K562 (cell line): ENCODE results near the gene LIPJ. TPM values are rescaled to one million over a fixed set of nuclear protein-coding genes. Genes with fewer than 3 reads are reported as not detected.

Experiments used
- ATAC-seq: fragments of 200-7000 bp; cut with Tn5 transposase; 3 replicates; pipeline ENCODE4 v1.9.1; 2020; ENCODE audit warnings: moderate library complexity
- BruUV-seq: library from RNA; stranded (reverse); fragments of 400-500 nt; replicated peaks from 2 replicates; lab custom pipeline; 2021; lab: Mats Ljungman, UMichigan
- CTCF ChIA-PET: fragments of 300-600 bp; formaldehyde crosslinking; extraction: SDS; loops from one replicate; lab custom pipeline; 2021; ENCODE audit warnings: low intra/inter-chr PET ratio; lab: Yijun Ruan, JAX
- POLR2A ChIA-PET: fragments of 300-600, 350-650 bp; sonication (Branson Sonifier 250); formaldehyde crosslinking; extraction: SDS; loops from one replicate; lab custom pipeline; 2021; ENCODE audit warnings: antibody characterized with exemption, inconsistent platforms; lab: Yijun Ruan, JAX
- DNase-seq, 4 experiments: peaks; one replicate each; pipeline versions ENCODE4 v3.0.0 to v3.0.0-alpha.2; 2011 to 2018; ENCODE audit warnings: low spot score in 3 of 4, mixed read lengths in 3 of 4; ENCODE audit errors: extremely low read depth in 1 of 4
- FAIRE-seq: peaks from 2 replicates; lab custom pipeline; 2011; peaks lifted over from hg19 to GRCh38; lab: Jason Lieb, UNC
- H2AFZ ChIP-seq: 2 replicates; pipeline ENCODE4 v1.6.0; 2011; ENCODE audit warnings: low read depth, low read length, control low read depth, inconsistent platforms
- H3K27ac ChIP-seq: fragments of 200-600 bp; 3 replicates; pipeline ENCODE4 v1.8.0; 2011; ENCODE audit warnings: low read depth, mild to moderate bottlenecking, control low read depth, inconsistent platforms, low read length, moderate library complexity, mixed read lengths; ENCODE audit errors: extremely low read depth
- H3K27me3 ChIP-seq, 2 experiments: fragments of 300-600 bp in 1 of 2; 2 replicates in 1 of 2; 3 replicates in 1 of 2; pipeline versions ENCODE4 v1.6.0 to v1.8.0; 2011; ENCODE audit warnings: inconsistent platforms in 2 of 2, low read length in 2 of 2, mild to moderate bottlenecking in 1 of 2, mixed read lengths in 1 of 2, moderate library complexity in 1 of 2; ENCODE audit not compliant: control insufficient read depth in 2 of 2, insufficient read depth in 2 of 2
- H3K36me3 ChIP-seq: fragments of 300-600 bp; 3 replicates; pipeline ENCODE4 v1.8.0; 2011; ENCODE audit warnings: mild to moderate bottlenecking, low read length, inconsistent platforms; ENCODE audit not compliant: control insufficient read depth, insufficient read depth
- H3K4me1 ChIP-seq, 2 experiments: fragments of 200-600 bp in 1 of 2; replicated peaks in 1 of 2; 2 replicates in 1 of 2; 3 replicates in 1 of 2; pipeline versions ENCODE4 v1.5.1 to v1.8.0; 2011; ENCODE audit warnings: inconsistent platforms in 2 of 2, low read length in 2 of 2, mild to moderate bottlenecking in 1 of 2, mixed read lengths in 1 of 2, moderate library complexity in 1 of 2; ENCODE audit not compliant: control insufficient read depth in 2 of 2, insufficient read depth in 2 of 2
- H3K4me2 ChIP-seq: 2 replicates; pipeline ENCODE4 v1.6.1; 2011; ENCODE audit warnings: low read length, control low read depth, inconsistent platforms, mixed read lengths; ENCODE audit not compliant: insufficient read depth
- H3K4me3 ChIP-seq: fragments of 200-600 bp; sonication (generic), shearing (Covaris generic); 2 replicates; pipeline ENCODE4 v1.5.1; 2016; ENCODE audit warnings: control low read depth, inconsistent platforms
- H3K79me2 ChIP-seq: fragments of 200-600 bp; 3 replicates; pipeline ENCODE4 v1.8.0; 2011; ENCODE audit warnings: low read length, inconsistent platforms; ENCODE audit not compliant: control insufficient read depth, insufficient read depth
- H3K9ac ChIP-seq, 2 experiments: 2 replicates each; pipeline versions ENCODE4 v1.6.0 to v1.6.1; 2011; ENCODE audit warnings: low read depth in 2 of 2, low read length in 2 of 2, control low read depth in 1 of 2, inconsistent platforms in 1 of 2, mild to moderate bottlenecking in 1 of 2, mixed read lengths in 1 of 2; ENCODE audit not compliant: insufficient read depth in 1 of 2
- H3K9me1 ChIP-seq: one replicate; pipeline ENCODE4 v1.6.0; 2011; ENCODE audit warnings: inconsistent platforms, mild to moderate bottlenecking, low read length, moderate library complexity; ENCODE audit not compliant: control insufficient read depth, insufficient read depth
- H3K9me3 ChIP-seq: replicated peaks from 2 replicates; pipeline ENCODE4 v1.5.1; 2011; ENCODE audit warnings: low read depth, low read length, inconsistent platforms; ENCODE audit not compliant: control insufficient read depth, insufficient read depth
- H4K20me1 ChIP-seq: replicated peaks from 2 replicates; pipeline ENCODE4 v1.6.1; 2011; ENCODE audit warnings: low read length, inconsistent platforms, mixed read lengths; ENCODE audit not compliant: control insufficient read depth, insufficient read depth
- CBX8 ChIP-seq: fragments of 200-600 bp; sonication (generic); IDR thresholded peaks from 2 replicates; pipeline ENCODE4 v1.6.1; 2012; ENCODE audit warnings: borderline replicate concordance, mixed run types, low read depth, mild to moderate bottlenecking, moderate library complexity, mixed read lengths, low read length, control low read depth, inconsistent platforms; ENCODE audit not compliant: poor library complexity, severe bottlenecking; ENCODE audit errors: extremely low read depth
- CHCHD3 ChIP-seq: fragments of 250-450 bp; sonication (Bioruptor Pico); IDR thresholded peaks from 2 replicates; pipeline ENCODE4 v2.1.2; 2022; ENCODE audit warnings: mild to moderate bottlenecking
- JUN ChIP-seq, 2 experiments: sonication (generic) in 1 of 2; formaldehyde crosslinking in 1 of 2; IDR thresholded peaks; 2 replicates each; pipeline versions ENCODE4 v1.6.1 to v1.8.0; 2012 to 2022; ENCODE audit warnings: borderline replicate concordance in 2 of 2, mild to moderate bottlenecking in 2 of 2, improper control_type of control experiment in 1 of 2, low read depth in 1 of 2, low read length in 1 of 2, missing genetic modification reagents in 1 of 2
- POLR2H ChIP-seq: IDR thresholded peaks from 2 replicates; pipeline ENCODE4 v1.6.1; 2016; ENCODE audit warnings: missing genetic modification characterization, low read depth, mild to moderate bottlenecking, control low read depth, missing compliant biosample characterization, moderate library complexity
- TRIM28 ChIP-seq: fragments of 450-650 bp; IDR thresholded peaks from 2 replicates; pipeline ENCODE4 v1.6.1; 2017
- ZBTB1 ChIP-seq: sonication (generic); formaldehyde crosslinking; IDR thresholded peaks from 2 replicates; pipeline ENCODE4 v1.8.1; 2023; ENCODE audit warnings: missing genetic modification reagents, low read depth, mild to moderate bottlenecking, borderline replicate concordance
- ZNF140 ChIP-seq: fragments of 250-450 bp; sonication (Bioruptor Pico); IDR thresholded peaks from 2 replicates; pipeline ENCODE4 v1.8.0; 2021; ENCODE audit warnings: moderate library complexity, mild to moderate bottlenecking, inconsistent platforms
- WGBS: fragments of 100-300 bp; shearing (Covaris generic); methylation state at CpG from one replicate; pipeline ENCODE4 v1.1.6; 2016; ENCODE audit warnings: low coverage, mixed read lengths; ENCODE audit not compliant: insufficient coverage; ENCODE audit errors: missing lambda C conversion rate; 5-methylcytosine and 5-hydroxymethylcytosine counted together
- in situ Hi-C: fragments of 300-500 bp; cut with MboI; formaldehyde crosslinking; loops from 4 replicates; pipeline ENCODE4 v1.15.0; 2018; ENCODE audit warnings: inconsistent platforms, mixed read lengths
- intact Hi-C: fragments of 100-400 bp; cut with micrococcal nuclease; formaldehyde crosslinking; loops from 2 replicates; pipeline ENCODE4 v1.14.2; 2022
- polyA plus RNA-seq, 8 experiments: library from polyadenylated mRNA; depleted of rRNA in 4 of 8; stranded (reverse) in 5 of 8; unstranded in 3 of 8; fragments of >200 nt; fragmentation: Nextera tagmentation in 2 of 8; fragmentation: Illumina TruSeq in 1 of 8; extraction: Ambion mirVana in 2 of 8; extraction: Trizol in 1 of 8; gene quantifications; 2 replicates each; pipeline versions ENCODE4 v1.2.1 to v1.2.3, GENCODE V29; 2011 to 2014; ENCODE audit warnings: inconsistent platforms in 1 of 8, missing spikeins in 1 of 8
- total RNA-seq, 7 experiments: library from RNA; depleted of rRNA in 6 of 7; stranded (reverse); fragments of >200 nt in 6 of 7; fragmentation: Illumina TruSeq in 2 of 7; extraction: Trizol in 2 of 7; gene quantifications; 2 replicates each; pipeline versions ENCODE4 v1.2.1 to v1.2.3, GENCODE V29; 2011 to 2021; ENCODE audit warnings: low replicate concordance in 1 of 7

The LIPJ gene
- total and polyA plus RNA-seq, 9 of the 15 experiments (the other 6 are each of a cell fraction or from before 2014, with no cell fraction given) = not detected

GRCh38 chr10:88617772-88618300 lies 31.3 kb downstream of the LIPJ start:
- no peaks in the 10 kb centered on the region for H3K27me3 ChIP-seq
- H3K4me2 ChIP-seq = no peak overlapping the region
- no peaks in the 10 kb centered on the region for H3K9me1 ChIP-seq
- no peak for DNase-seq
- CTCF ChIA-PET = no interaction called here
- no peaks in the 10 kb centered on the region for H3K4me1 ChIP-seq
- H3K36me3 ChIP-seq = no peaks in the 10 kb centered on the region
- no peak for ATAC-seq
- H4K20me1 ChIP-seq = no peaks in the 10 kb centered on the region
- H3K27ac ChIP-seq = no peak overlapping the region
- WGBS = 0% methylated on average over 1 of the region's 1 CpG
- intact Hi-C loops = no loop called here
- H3K9ac ChIP-seq = no peak overlapping the region
- POLR2A ChIA-PET = no interaction called here
- FAIRE-seq = no peak
- H2AFZ ChIP-seq = no peak overlapping the region
- H3K4me3 ChIP-seq = no peak overlapping the region
- H3K79me2 ChIP-seq = no peaks in the 10 kb centered on the region
- TF ChIP-seq ZNF140 (no peak), ZBTB1 (no peak), CBX8 (no peak), POLR2H (no peak), TRIM28 (no peak), JUN (IDR thresholded peaks at IDR 0.05; ENCODE audit: borderline replicate concordance, low read depth, low read length) (no peak), JUN (CRISPR knock-in tag; IDR thresholded peaks at IDR 0.05; ENCODE audit: borderline replicate concordance) (no peak), CHCHD3 (CRISPR knock-in tag) (no peak)
- TF ChIP-seq, all 486 proteins: peak for 0
- no peaks in the 10 kb centered on the region for H3K9me3 ChIP-seq
- in situ Hi-C loops = no loop called here
- no TSS peak for BruUV-seq
